D721Med (cell line): Measurements from ENCODE around the gene CEP85L.

Experiments used
- DNase-seq: peaks from one replicate; pipeline ENCODE4 v3.0.0; 2011; ENCODE audit warnings: low spot score; ENCODE audit not compliant: insufficient read length
- FAIRE-seq: peaks from 2 replicates; lab custom pipeline; 2011; peaks lifted over from hg19 to GRCh38; lab: Jason Lieb, UNC
- TF ChIP-seq, protein P1 (sequence below): IDR thresholded peaks from 2 replicates; pipeline ENCODE4 v1.5.1; 2012; ENCODE audit warnings: mild to moderate bottlenecking, control low read depth; ENCODE audit not compliant: insufficient read depth; ENCODE audit errors: missing control alignments

Gene CEP85L

DNA sequence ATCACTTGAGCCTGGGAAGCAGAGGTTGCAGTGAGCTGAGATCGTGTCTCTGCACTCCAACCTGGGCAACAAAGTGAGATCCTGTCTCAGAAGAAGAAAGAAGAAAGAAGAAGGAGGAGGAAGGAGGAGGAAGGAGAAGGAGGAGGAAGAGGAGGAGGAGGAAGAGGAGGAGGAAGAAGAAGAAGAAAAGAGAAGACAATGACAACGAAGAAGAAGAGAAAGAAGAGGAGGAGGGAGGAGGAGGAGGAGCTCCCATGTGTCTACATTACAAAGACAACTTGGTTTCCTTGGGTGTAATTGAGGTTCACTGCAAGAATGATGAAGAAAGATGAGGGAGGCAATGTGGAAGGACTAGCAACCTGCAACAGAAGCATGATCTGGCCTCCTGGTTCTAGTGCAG, 21.3 kb upstream of the CEP85L start:
- FAIRE-seq = no peak
- DNase-seq = no peak
- TF ChIP-seq, protein P1, sequence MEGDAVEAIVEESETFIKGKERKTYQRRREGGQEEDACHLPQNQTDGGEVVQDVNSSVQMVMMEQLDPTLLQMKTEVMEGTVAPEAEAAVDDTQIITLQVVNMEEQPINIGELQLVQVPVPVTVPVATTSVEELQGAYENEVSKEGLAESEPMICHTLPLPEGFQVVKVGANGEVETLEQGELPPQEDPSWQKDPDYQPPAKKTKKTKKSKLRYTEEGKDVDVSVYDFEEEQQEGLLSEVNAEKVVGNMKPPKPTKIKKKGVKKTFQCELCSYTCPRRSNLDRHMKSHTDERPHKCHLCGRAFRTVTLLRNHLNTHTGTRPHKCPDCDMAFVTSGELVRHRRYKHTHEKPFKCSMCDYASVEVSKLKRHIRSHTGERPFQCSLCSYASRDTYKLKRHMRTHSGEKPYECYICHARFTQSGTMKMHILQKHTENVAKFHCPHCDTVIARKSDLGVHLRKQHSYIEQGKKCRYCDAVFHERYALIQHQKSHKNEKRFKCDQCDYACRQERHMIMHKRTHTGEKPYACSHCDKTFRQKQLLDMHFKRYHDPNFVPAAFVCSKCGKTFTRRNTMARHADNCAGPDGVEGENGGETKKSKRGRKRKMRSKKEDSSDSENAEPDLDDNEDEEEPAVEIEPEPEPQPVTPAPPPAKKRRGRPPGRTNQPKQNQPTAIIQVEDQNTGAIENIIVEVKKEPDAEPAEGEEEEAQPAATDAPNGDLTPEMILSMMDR = no peak

DNA sequence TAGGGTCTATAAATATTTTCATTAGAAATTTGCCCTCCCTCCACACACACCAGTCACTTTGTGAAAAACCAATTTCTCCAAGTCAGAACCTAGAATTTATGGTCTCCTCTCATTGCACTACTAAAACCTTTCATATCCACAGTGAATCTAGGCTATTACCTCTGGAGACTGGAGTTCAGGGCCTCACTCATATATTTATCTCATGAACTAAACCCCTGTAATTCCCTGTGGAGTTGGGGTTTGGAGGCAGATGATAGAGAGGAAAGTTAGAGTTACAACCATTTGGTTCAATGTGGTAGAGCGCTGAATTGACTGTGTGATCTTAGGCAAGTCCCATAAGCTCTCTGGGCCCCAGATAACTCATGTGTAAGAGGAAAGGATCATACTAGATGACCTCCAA, 18.2 kb upstream of the CEP85L start:
- TF ChIP-seq, protein P1 = no peak
- no peak for DNase-seq
- no peak for FAIRE-seq

DNA sequence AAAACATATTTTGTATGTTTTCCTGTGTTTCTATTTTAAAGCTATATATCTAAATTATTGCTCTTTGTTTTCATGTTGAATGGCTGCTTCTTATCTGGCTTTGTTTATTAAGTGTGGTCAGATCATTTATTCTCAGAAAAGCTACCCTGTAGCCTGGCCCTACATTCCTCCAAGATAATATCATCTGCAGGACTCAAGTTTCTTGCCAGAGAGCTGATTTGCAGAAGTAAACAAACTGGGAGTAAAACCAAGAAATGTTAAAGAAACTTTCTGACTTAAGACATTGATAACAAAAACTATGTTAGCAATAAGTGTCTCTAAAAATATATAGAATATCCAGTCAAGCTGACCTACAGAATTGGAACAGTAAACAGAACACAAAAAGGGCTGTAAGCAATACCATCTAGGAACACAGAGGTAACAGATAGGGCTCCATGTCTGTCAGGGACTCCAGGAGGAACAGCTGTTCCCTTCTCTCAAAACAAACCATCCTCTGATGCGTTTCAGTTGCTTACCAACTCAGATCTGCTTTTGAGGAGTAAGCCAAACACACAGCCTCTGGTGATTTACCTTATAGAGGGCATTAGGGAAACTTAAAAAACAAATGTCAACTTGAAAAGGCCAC, 17.5 kb upstream of the CEP85L start:
- DNase-seq (no peak), FAIRE-seq (no peak)
- TF ChIP-seq, protein P1 = no peak

DNA sequence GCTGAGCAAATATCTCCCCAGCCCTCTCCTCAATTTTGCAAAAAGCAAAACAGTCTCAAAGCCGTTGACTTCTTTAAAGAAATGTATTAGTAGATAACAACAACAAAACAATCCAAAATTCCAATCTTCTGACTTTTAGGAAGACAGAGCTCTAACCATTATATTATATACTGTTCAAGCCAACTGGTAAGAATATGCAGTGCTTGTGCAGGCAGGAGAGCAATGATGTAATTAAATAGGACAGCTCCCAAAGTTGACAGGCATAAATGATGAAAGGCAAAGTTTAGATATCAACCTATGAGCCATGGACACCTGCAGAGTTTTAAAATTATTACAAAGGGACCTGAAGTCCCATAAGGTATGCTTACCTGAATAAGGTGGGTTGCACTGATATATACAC, 16.6 kb upstream of the CEP85L start:
- FAIRE-seq (no peak), DNase-seq (no peak)
- TF ChIP-seq, protein P1 = no peak

DNA sequence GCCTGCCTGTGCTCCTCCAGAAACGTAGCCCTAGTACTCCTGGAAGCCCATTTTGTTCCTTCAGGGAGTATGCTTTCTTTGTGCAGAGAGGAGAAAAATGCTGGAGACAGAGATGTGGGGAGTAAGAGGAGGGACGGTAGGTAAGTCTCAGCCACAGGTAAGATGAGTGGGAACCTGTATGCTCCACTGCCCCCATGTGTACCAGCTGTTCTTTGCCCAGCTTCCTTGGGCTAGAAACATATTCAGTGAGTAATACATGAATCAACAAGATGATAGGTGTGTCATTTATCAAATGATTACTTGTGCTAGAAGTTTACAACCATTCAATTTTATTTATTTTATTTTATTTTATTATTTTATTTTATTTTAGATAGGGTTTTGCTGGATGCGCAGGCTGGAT, 13.6 kb upstream of the CEP85L start:
- TF ChIP-seq, protein P1 = no peak
- DNase-seq (no peak), FAIRE-seq (no peak)

DNA sequence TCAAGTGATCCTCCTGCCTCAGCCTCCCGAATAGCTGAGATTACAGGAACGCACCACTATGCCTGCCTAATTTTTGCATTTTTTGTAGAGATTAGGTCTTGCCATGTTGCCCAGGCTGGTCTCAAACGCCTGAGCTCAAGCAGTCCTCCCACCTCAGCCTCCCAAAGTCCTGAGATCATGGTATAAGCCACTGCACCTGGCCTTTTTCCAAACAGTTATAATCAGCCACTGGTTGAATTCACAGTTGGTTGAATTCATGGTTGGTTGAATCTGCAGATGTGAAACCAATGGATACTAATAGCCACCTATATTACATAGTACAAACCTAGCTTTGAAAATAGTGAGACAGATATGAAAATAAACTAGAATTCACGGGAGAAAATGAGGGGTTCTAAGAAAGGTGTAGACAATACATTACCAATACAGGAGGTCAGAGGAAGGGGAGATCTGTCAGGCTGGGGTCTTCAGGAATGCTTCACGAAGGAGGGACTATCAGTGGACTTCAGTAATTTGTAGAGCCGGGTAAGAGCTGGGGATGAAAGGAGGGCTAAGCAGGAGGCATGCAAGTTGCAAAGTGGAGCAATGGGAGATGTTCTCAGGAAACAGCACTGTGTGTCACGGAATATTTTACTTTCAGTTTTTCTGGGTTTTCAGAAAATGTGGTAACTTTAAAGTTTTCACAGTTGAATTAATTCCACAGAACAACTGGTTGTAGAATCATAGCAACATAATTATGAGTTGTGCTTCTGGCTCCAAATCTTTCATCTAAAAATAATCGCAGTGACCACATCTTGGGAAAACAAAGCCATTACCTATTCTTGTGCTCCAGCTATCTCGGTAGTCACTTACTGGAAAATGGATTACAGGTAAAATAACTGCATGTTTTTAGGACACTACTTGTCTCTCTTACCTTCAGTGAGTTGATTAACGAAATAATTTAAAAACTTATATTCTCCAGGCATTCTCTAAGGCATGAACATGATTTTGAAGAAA, 12.9 kb upstream of the CEP85L start:
- no peak for DNase-seq
- FAIRE-seq = no peak
- TF ChIP-seq, protein P1 = no peak
